Activated CD8-positive, alpha-beta T cell treated with anti-CD3 and anti-CD28 coated beads for 36 hours (primary cell): ENCODE data around the gene GNAO1. TPM values are rescaled to one million over a fixed set of nuclear protein-coding genes. Genes with fewer than 3 reads are reported as not detected.

Source experiments
- ATAC-seq: fragments of 200-7000 bp; cut with Tn5 transposase; one replicate; pipeline ENCODE4 v1.10.0; 2021; ENCODE audit warnings: mild to moderate bottlenecking, moderate library complexity
- CTCF ChIA-PET: fragments of 350-600 bp; sonication (Branson Sonifier 250); formaldehyde crosslinking; loops from one replicate; lab custom pipeline; 2021; ENCODE audit warnings: antibody characterized with exemption; lab: Charles Lee
- POLR2A ChIA-PET: fragments of 350-600 bp; sonication (Branson Sonifier 250); formaldehyde crosslinking; loops from one replicate; lab custom pipeline; 2021; ENCODE audit warnings: antibody characterized with exemption; lab: Charles Lee
- DNase-seq: peaks from one replicate; pipeline ENCODE4 v3.0.0-alpha.2; 2020
- H3K27ac Mint-ChIP-seq: one replicate; pipeline ENCODE4 v1.8.0; 2021; ENCODE audit warnings: mild to moderate bottlenecking, mixed read lengths
- H3K27me3 Mint-ChIP-seq: one replicate; pipeline ENCODE4 v1.8.0; 2021; ENCODE audit warnings: mixed read lengths
- H3K36me3 Mint-ChIP-seq: one replicate; pipeline ENCODE4 v1.8.0; 2021; ENCODE audit warnings: low read depth, mixed read lengths
- H3K4me1 Mint-ChIP-seq: one replicate; pipeline ENCODE4 v1.8.0; 2021; ENCODE audit warnings: low read depth, mixed read lengths
- H3K4me3 Mint-ChIP-seq: one replicate; pipeline ENCODE4 v1.8.0; 2021; ENCODE audit warnings: mild to moderate bottlenecking, moderate library complexity, mixed read lengths
- H3K9me3 Mint-ChIP-seq: one replicate; pipeline ENCODE4 v1.8.0; 2021; ENCODE audit warnings: mixed read lengths
- intact Hi-C: fragments of 100-400 bp; cut with micrococcal nuclease; formaldehyde crosslinking; loops from one replicate; pipeline ENCODE4 v1.10.0; 2022
- total RNA-seq, 2 experiments: library from RNA; stranded (reverse); gene quantifications; one replicate each; pipeline ENCODE4 v1.2.3, GENCODE V29; 2021
- TF ChIP-seq, protein P1 (sequence below): fragments of 200-600 bp; IDR thresholded peaks from one replicate; pipeline ENCODE4 v1.8.0; 2022; ENCODE audit warnings: antibody characterized with exemption, mild to moderate bottlenecking

Gene GNAO1
- total RNA-seq, 2 experiments from 2014 or later: 2.3 to 2.4 TPM

DNA sequence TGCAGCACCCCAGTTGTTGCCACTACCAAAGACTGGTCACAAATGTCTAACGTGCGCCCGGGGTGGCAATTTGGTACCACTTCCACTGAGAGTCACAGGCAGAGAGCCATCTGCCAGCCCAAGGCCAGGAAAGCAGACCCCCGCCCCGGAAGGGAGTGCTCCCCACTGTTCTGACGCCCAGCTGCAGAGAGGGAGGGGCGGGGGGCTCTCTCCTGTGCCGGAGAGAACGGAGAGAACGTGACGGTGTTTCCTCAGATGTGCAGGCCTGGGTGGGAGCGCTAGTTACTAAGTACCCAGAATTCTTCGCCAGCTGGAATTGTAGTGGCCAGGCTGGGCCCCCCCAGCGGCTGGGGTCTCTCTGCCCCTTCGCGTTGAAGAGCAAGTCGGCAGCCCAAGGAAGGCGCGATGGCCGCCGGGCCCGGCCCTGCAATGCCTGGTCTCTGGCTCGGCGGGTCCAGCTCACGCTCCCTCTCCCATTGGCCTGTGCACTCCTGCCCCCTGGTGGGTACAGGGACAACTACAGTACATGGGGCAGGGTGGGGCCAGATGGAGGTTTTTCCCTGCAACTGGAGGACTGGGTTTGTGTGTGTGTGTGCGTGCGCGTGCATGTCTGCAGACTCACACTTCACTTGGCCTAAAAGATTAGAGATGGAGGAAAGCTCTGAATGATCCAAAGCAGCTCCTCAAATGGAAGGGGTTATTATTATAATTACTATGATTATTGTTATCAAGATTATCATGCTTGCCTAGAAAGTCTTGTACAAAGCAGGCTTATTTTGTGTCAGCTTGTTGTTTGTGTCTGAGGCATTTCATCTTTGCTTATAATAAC, 126.9 kb downstream of the GNAO1 start:
- Mint-ChIP-seq H3K27me3 (peaks cover 4% of the 10 kb centered on the region), H3K27ac (no peak overlapping the region), H3K4me1 (peaks cover 3% of the 10 kb centered on the region), H3K4me3 (peak overlapping the region; percentile 7), H3K36me3 (no peaks in the 10 kb centered on the region), H3K9me3 (no peaks in the 10 kb centered on the region)
- ATAC-seq (peak; percentile 100), DNase-seq (peak; percentile 85)
- TF ChIP-seq, protein P1, sequence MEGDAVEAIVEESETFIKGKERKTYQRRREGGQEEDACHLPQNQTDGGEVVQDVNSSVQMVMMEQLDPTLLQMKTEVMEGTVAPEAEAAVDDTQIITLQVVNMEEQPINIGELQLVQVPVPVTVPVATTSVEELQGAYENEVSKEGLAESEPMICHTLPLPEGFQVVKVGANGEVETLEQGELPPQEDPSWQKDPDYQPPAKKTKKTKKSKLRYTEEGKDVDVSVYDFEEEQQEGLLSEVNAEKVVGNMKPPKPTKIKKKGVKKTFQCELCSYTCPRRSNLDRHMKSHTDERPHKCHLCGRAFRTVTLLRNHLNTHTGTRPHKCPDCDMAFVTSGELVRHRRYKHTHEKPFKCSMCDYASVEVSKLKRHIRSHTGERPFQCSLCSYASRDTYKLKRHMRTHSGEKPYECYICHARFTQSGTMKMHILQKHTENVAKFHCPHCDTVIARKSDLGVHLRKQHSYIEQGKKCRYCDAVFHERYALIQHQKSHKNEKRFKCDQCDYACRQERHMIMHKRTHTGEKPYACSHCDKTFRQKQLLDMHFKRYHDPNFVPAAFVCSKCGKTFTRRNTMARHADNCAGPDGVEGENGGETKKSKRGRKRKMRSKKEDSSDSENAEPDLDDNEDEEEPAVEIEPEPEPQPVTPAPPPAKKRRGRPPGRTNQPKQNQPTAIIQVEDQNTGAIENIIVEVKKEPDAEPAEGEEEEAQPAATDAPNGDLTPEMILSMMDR: peak; percentile 93
- ChIA-PET CTCF (interaction anchor here (0.5 to 3.4 kb wide), 45 partner anchors 9 to 853 kb away, joined by 3 to 55 read pairs (median 4); no protein-coding TSS in a partner anchor), POLR2A (interaction anchor here (1.3 kb wide), 1 partner anchor 22 kb away, joined by 3 read pairs; no protein-coding TSS in a partner anchor)
- intact Hi-C loops: loop anchor here (2.0 to 5.0 kb wide), 3 partner anchors 75 to 373 kb away; no protein-coding TSS in a partner anchor

DNA sequence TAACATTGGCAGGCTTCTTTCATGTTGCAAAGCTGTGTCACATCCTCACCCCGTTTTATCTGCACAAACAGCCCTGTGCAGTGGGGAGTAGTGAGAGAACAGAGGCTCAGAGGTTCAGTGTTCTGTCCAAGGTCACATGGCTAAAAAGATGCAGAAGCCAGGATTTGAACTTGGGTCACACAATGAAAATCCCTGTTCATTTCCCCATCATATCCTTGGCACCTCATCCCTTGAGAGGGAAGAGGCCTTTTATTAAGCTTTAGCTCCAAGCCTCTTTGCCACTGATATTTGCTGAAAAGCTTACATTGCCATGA, 127.5 kb downstream of the GNAO1 start:
- TF ChIP-seq, protein P1: no peak
- ATAC-seq: no peak
- Mint-ChIP-seq H3K27me3 (peaks cover 4% of the 10 kb centered on the region), H3K9me3 (no peaks in the 10 kb centered on the region), H3K27ac (no peak overlapping the region), H3K36me3 (no peaks in the 10 kb centered on the region), H3K4me1 (peaks cover 3% of the 10 kb centered on the region), H3K4me3 (no peak overlapping the region)
- intact Hi-C loops: loop anchor here (2.0 to 5.0 kb wide), 3 partner anchors 76 to 374 kb away; no protein-coding TSS in a partner anchor
- ChIA-PET CTCF (interaction anchor here (0.6 to 3.4 kb wide), 34 partner anchors 8 to 854 kb away, joined by 3 to 55 read pairs (median 4); no protein-coding TSS in a partner anchor), POLR2A (interaction anchor here (1.3 kb wide), 1 partner anchor 22 kb away, joined by 3 read pairs; no protein-coding TSS in a partner anchor)
- no peak for DNase-seq

DNA sequence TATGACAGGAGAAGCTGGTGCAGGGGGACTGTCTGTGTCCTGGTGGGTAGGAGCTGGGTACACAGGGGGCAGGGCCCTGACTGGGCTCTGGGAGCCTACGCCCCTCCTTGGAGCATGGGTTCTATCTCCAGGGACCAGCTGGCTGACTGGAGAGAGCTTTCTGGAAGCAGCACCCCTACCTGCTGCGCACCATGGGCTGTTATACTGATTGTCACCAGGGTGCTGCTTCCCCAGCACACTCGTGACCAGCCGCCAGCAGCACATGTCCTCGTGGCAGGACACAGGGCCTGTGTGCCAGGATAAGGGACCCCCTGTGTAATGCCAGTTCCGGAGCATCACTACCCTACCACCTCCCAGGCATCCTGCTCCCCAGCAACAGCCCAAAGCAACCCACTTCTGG, 128.1 kb downstream of the GNAO1 start:
- H3K27ac Mint-ChIP-seq: no peak overlapping the region

DNA sequence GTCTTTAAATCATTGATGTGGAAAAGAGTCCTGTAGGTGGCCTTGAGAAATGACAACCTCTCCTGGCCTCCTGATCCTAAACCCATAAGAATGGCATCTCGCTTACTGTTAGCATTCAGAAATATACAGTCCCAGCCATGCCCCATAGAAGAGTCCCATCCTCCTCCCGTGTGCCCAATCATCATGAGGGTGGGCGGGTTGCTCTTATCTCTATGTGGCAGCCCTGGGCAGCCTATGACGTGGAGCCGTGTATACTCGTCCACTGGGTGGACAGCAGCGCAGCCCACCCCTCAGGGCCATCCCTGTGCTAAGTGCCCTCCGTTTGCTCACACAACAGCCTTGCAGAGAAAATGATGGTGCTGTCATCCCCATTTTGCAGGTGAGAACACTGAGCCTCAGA, 128.8 kb downstream of the GNAO1 start:
- DNase-seq: no peak
- intact Hi-C loops: no loop called here
- H3K27me3 Mint-ChIP-seq: peaks cover 4% of the 10 kb centered on the region
- H3K4me3 Mint-ChIP-seq: no peak overlapping the region
- H3K36me3 Mint-ChIP-seq: no peaks in the 10 kb centered on the region
- H3K27ac Mint-ChIP-seq: no peak overlapping the region
- TF ChIP-seq, protein P1: no peak
- POLR2A ChIA-PET: no interaction called here
- no peak for ATAC-seq
- CTCF ChIA-PET: interaction anchor here (1.1 to 3.4 kb wide), 6 partner anchors 10 to 855 kb away, joined by 3 to 55 read pairs (median 10); no protein-coding TSS in a partner anchor
- H3K9me3 Mint-ChIP-seq: no peaks in the 10 kb centered on the region
- peaks cover 3% of the 10 kb centered on the region for H3K4me1 Mint-ChIP-seq

More for the DNA sequence above, 128.1 kb downstream of the GNAO1 start:
- TF ChIP-seq, protein P1: no peak
- POLR2A ChIA-PET: interaction anchor here (1.3 kb wide), 1 partner anchor 21 kb away, joined by 3 read pairs; no protein-coding TSS in a partner anchor
- Mint-ChIP-seq H3K4me1 (peaks cover 3% of the 10 kb centered on the region), H3K4me3 (no peak overlapping the region), H3K9me3 (no peaks in the 10 kb centered on the region), H3K36me3 (no peaks in the 10 kb centered on the region), H3K27me3 (peaks cover 4% of the 10 kb centered on the region)
- DNase-seq (no peak), ATAC-seq (no peak)
- CTCF ChIA-PET: interaction anchor here (1.0 to 3.4 kb wide), 15 partner anchors 11 to 854 kb away, joined by 3 to 55 read pairs (median 5); no protein-coding TSS in a partner anchor
- intact Hi-C loops: loop anchor here (2.0 to 5.0 kb wide), 3 partner anchors 77 to 375 kb away; no protein-coding TSS in a partner anchor
